Smooth muscle cell of trachea (primary cell): ENCODE data around the gene APBA3. TPM values are rescaled to one million over a fixed set of nuclear protein-coding genes. Genes with fewer than 3 reads are reported as not detected.

Source experiments
- total RNA-seq: library from RNA; depleted of rRNA; stranded (reverse); fragments of >200 nt; gene quantifications from 2 replicates; pipeline ENCODE4 v1.2.1, GENCODE V29; 2014

Gene APBA3
- total RNA-seq = 19.3 and 28.9 TPM in 2 replicates

GRCh38 chr19:3761382-3762129, at the start of gene APBA3:
Gene APBA3 (minus strand): TSS chr19:3761692. CDS start chr19:3760264, 1,428 bp downstream.

GRCh38 chr19:3785938-3786824, 24.7 kb upstream of the APBA3 start, which contains the start of gene MATK:
Gene MATK (minus strand): TSS chr19:3786381. CDS start chr19:3785135, 1,246 bp downstream.

GRCh38 chr19:3771906-3772455, 10.5 kb upstream of the APBA3 start, which contains the start of gene RAX2:
Gene RAX2 (minus strand): TSS chr19:3772228. CDS start chr19:3771742, 486 bp downstream.

GRCh38 chr19:3762501-3763459, 1.3 kb upstream of the APBA3 start, which contains the start of gene MRPL54:
Gene MRPL54 (plus strand): TSS chr19:3762682. CDS start chr19:3762701, 19 bp downstream.

GRCh38 chr19:3708207-3708931, 53.1 kb downstream of the APBA3 start, which contains the start of gene TJP3:
Gene TJP3 (plus strand): TSS chr19:3708384. CDS start chr19:3728433, 20,049 bp downstream.

Other genes with a start within 250 kb of the APBA3 start
- not detected in 2 replicates for gene TEKTIP1, start 222.5 kb downstream of the APBA3 start, total RNA-seq
- 50.2 and 174 TPM in 2 replicates for gene MFSD12, start 204.1 kb downstream of the APBA3 start, total RNA-seq
- 91.1 and 102 TPM in 2 replicates for gene HMG20B, start 188.7 kb downstream of the APBA3 start, total RNA-seq
- gene GIPC3, start 176.2 kb downstream of the APBA3 start, total RNA-seq = under 0.01 TPM in 1 of 2 replicates, not detected in the other
- 2.8 and 2.9 TPM in 2 replicates for gene TBXA2R, start 154.8 kb downstream of the APBA3 start, total RNA-seq
- gene CACTIN, start 134.9 kb downstream of the APBA3 start, total RNA-seq = 26.8 and 35.6 TPM in 2 replicates
- 27.6 and 60.0 TPM in 2 replicates for gene PIP5K1C, start 61.2 kb downstream of the APBA3 start, total RNA-seq
- gene TJP3, start 53.3 kb downstream of the APBA3 start, total RNA-seq = under 0.01 TPM in 1 of 2 replicates, not detected in the other
- gene MRPL54, start 990 bp upstream of the APBA3 start, total RNA-seq = 21.8 and 50.2 TPM in 2 replicates
- not detected in 2 replicates for gene RAX2, start 10.5 kb upstream of the APBA3 start, total RNA-seq
- gene MATK, start 24.7 kb upstream of the APBA3 start, total RNA-seq = 0.15 TPM in 1 of 2 replicates, not detected in the other
- not detected in 2 replicates for gene ZFR2, start 107.3 kb upstream of the APBA3 start, total RNA-seq
- gene ATCAY, start 119.0 kb upstream of the APBA3 start, total RNA-seq = not detected in 2 replicates
- gene NMRK2, start 171.4 kb upstream of the APBA3 start, total RNA-seq = not detected in 2 replicates
- gene DAPK3, start 209.4 kb upstream of the APBA3 start, total RNA-seq = 103 and 139 TPM in 2 replicates
- 2,700 and 4,831 TPM in 2 replicates for gene EEF2, start 223.8 kb upstream of the APBA3 start, total RNA-seq
- 14.8 and 33.6 TPM in 2 replicates for gene PIAS4, start 246.0 kb upstream of the APBA3 start, total RNA-seq